SHP77 treated with DMSO at 0.1 percent for 48 hours (cell line): ENCODE measurements around the gene GALNT18.
"Not testable (repeated sequence)": the region's sequence is repeated elsewhere in the genome, so short reads cannot be mapped to it uniquely, and the experiment has no call there.

Experiments
- DNase-seq: peaks from one replicate; lab custom pipeline; 2025; lab: John Stamatoyannopoulos, UW

GALNT18 gene

DNA sequence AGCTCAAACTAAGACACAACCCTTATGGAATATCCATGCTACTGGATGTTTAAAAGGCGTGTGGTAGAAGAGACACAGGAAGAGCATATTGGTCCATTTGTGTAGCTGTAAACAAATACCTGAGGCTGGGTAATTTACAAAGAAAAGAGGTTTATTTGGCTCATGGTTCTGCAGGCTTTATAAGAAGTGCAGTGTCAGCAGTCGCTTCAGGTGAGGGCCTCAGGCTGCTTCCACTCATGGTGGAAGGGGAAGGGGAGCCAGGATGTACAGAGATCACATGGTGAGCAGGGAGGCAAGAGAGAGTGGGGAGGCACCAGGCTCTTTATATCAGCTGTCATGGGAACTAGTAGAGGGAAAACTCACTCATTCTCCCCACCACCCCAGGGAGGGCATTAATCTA, 237.0 kb downstream of the GALNT18 start:
- DNase-seq = no peak

GRCh38 chr11:11383995-11384394, 237.8 kb downstream of the GALNT18 start:
- no peak for DNase-seq

DNA sequence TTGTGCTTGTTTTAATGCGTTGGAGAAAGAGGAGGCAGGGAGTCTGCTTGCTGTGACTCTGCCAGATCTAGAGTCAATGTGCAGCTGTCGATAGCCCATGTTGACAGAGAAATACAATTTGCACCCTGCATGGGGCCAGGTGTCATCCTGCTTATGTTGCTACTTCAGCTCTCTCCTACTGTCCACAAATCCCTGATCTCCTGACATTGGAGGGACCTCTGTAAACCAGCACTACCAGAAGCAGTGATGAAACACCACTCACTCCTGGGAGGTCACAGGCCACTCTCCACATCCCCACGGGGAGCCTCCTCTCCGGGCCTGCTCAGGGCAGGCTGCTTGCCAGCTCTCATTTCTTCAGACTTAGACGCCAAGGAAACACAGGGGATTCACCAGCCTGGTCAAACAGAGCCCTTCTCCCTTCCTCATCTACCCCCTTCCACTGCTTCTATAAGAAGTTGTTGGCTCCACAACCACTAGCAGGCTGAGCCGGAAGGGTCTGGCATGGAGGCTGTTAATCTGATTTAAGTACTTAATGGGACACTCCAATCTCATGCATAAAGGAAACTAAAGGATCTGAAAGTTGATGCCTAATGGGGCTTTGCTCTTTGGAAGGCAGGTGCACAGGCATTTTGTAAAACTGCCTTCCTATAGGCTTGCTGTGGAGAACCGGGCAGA, 238.8 kb downstream of the GALNT18 start:
- DNase-seq = peak; percentile 46

DNA sequence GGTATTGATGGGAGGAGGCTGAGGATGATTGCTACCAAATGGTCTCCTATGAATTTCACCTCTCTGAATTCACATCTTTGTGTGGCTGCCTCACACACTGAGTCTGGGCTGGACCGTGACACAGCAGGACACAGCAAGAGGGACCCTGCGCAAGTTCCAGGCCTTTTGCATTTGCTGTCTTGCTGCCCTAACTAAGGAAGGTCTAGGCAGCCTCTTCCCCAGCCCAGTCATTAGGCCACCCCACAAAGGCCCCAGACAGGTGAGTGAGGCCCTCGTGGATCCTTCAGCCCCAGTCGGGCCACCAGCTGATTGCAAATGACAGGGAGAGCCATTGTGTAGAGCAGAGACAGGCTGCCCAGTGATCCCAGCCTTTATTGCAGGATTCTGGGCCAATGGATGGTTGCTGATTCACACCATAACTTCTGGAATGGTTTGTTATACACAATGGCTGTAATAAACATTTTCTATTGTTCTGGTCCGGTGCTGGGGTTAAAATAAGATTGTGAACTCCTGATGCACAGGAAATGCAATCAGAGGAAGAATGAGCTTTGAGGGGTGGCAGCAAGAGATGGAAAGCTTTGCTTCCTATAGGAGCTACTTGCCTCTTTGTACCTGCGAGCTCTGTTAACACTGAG, 240.2 kb downstream of the GALNT18 start:
- DNase-seq = no peak

DNA sequence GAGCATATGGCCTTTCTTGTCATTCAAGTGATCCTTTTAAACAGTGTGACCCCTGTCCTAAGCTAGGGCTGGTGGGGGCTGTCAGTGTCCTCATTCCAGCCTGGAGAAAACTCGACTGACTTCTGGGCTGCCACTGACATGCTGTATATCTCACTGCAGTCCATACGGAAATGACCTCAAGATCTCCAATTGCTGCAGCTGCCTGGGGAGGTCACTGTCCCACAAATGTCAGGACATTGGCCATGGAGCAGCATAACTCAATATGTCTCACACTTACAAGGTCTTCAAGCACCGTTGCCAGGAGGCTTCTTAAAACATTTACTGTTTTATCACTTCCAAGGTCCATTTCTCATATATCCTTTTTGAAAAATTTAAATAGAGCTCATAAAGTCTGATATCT, 240.9 kb downstream of the GALNT18 start:
- DNase-seq = no peak

DNA sequence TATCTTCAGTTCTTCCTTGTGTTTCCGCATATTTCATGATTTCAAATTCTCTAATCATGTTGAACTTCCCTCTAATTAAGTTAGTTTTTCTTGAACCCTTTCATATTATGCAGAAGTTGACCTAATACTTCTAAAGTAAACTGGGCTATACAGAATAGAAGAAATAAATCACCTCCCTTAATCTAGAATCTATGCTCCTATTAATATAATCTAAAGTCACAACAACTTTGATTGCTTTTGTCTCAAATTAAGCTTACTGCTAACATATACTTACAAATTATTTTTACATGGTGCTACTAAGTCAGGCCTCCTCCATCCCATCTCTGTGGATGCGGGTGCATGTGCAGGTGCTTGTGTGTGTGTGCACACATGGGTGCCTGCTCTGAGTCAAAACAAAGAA, 241.5 kb downstream of the GALNT18 start:
- DNase-seq = no peak

DNA sequence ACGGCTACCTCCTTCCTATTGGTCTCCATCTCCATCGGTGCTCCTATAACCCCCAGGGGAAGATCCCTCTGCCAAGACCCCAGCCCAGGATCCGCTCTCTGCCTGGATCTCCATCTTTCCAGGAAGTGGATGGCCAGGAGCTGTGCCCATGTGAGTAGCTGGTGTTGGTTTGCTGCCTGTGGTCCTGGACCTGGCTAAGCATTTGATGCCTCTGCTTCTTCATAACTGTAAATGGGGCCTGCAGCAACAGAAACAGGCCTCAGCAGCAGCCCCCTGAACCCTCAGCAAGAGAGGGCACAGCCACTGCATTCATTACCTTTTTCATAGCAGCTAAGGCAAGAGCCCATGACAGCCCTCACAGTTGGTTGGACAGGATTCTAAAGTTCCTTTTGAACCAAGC, 242.1 kb downstream of the GALNT18 start:
- no peak for DNase-seq

- no peak for DNase-seq
Measured at GRCh38 chr11:11378184-11378940, 243.4 kb downstream of the GALNT18 start.

- no peak for DNase-seq
Measured at GRCh38 chr11:11374358-11375148, 247.3 kb downstream of the GALNT18 start.

DNA sequence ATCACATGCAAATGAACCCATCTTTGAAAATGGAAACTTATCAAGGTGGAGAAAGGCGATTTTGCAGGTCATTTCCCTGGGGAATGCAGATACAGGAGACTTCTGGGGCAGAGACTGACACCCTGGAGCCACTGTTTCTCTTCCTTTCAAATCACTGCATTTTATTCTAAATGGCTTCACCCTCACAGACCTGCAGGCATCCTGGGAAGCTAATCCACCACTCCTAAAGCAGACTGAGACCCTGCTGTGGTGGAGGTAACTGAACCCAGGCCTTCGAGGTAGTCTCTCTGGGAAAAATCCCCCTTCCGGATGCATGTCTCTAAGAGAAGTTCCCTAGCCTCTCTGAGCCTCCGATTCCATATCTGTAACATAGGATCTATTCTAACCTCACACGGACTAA, 247.9 kb downstream of the GALNT18 start:
- no peak for DNase-seq

GRCh38 chr11:11372461-11372860, 249.3 kb downstream of the GALNT18 start:
- no peak for DNase-seq

GRCh38 chr11:11370962-11371303, 250.9 kb downstream of the GALNT18 start:
- DNase-seq = no peak

DNA sequence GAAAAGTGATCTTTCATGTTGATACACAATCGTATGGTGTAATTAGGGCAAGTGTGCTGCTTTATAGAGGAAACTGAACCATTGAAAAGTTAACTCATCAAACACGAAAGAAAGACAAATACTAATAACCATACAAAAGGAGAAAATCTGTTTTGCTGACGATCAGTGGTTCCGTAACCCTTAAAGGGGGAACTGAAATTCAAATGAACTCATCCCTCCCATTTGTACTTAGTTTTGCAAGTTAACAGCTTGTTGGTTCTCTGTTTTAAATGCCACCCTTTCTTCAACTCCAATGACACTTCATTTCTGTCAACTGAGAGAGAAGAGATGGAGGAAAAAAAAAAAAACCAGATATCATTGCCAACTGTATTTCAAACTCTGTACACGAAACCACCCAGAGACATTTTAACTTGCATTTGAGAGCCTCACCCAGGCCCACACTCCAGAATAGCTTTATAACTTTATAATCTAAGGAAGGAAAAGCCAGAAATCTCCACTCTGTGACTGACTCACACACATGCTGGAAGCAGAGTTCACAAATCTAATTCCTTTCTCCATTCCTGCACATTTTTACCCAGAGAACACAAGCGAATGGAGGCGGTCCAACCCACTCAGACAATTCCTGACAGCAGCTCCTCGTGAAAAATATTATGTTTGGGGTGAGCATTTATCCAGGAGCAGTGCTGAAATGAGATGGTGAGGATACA, 251.4 kb downstream of the GALNT18 start:
- DNase-seq = no peak

DNA sequence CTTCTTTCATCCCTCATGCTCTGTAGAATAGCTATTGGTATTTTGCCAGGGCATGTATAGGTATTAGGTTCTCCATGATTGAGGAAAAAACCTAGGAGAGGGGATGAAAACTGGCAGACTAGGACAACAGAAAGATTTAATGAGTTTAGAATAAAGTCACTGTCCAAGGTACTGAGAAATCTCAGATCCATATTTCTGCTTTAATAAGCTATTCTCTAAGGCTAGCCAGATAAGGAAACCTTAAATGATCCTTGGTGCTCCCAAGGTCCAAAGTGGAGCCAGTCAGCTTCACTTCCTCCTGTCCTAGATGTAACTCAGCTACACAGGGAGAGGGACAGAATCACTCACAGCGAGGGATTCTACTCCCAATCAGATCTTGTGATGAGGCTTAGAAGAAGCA, 255.0 kb downstream of the GALNT18 start:
- DNase-seq = no peak

DNA sequence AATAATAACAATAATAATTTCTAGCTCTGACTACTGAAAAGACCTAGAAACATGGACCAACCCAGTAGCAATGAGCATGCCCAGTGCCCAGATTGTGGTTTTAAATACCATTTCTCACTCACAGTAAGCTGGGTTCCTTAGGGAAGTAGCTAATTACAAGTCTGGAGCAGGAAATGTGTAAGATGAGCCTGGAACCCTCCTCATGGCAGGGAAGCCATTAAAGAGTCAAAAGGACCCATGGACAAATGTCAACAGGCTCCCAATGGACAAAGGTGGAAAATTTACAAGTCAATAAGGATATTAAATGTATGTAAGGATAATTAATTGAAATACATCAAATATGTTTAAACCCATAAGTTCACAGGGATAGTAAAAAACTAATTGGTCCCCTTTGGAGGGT, 258.1 kb downstream of the GALNT18 start:
- DNase-seq = no peak

GRCh38 chr11:11359611-11360010, 262.2 kb downstream of the GALNT18 start:
- no peak for DNase-seq

- no peak for DNase-seq
Measured at GRCh38 chr11:11356842-11357241, 265.0 kb downstream of the GALNT18 start.

- DNase-seq = not testable (repeated sequence)
Measured at GRCh38 chr11:11352878-11353277, 268.9 kb downstream of the GALNT18 start, which contains the start of gene CSNK2A3. TSS of gene CSNK2A3 (minus strand) at chr11:11353250. CDS start at chr11:11353119, 131 bp downstream.

- DNase-seq = not testable (repeated sequence)
Measured at GRCh38 chr11:11351851-11352250, 270.0 kb downstream of the GALNT18 start.

DNA sequence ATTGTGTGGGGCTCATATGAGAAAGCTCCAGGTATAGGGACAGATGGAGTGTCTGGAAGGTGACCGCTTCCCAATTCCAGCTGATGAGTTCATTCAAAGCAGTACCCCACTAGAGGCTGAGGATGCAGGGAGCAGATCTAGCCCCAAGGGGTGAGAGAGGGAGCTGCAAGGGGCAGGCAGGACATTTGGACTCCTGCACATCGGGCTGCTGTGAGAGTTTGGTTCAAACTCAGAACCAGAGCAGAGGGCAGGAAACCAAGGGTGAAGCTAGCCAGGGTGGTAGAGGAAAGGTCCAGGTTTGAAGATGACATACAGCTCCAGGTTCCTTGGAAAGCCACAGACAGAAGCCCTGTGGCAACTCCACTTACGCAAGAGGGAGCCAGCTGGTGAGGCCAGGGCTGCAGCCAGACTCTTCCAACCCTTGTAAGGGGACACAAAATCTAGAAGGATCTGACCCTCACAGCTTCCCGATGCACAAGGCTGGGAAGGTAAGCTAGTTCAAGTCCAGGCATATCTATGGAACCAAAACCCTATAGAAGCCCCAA, 270.7 kb downstream of the GALNT18 start:
- DNase-seq = no peak

DNA sequence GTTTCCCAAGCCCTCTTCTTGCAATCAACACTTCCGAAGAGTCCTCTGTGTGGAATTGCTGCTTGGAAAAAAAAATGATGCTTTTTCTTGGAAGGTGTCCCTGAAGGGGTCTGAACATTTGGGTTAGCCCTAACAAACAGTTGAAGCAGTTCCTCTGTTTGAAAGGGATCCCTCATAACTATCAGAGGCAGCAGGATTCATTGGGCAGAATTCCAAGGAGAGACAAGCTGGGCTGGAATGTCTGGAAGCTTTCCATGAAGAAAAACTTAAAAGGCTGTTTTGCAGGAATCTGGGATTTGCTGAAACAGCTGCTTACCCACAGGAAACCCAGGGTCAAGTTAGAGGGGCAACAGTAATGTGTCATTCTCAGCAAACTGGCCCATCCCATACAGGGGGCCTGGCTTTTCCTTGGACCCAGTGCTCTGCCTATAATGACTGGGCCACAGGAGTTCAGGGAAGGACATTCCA, 271.9 kb downstream of the GALNT18 start:
- no peak for DNase-seq
